ENCODE measurements around the gene GPC2. TPM values are rescaled to one million over a fixed set of nuclear protein-coding genes. Genes with fewer than 3 reads are reported as not detected.
A peak's percentile ranks its signal among the peaks of the same experiment; 100 is the strongest.
"Not testable (repeated sequence)": the region's sequence is repeated elsewhere in the genome, so short reads cannot be mapped to it uniquely, and the experiment has no call there.

GPC2 gene
- total RNA-seq, 4 donors from 2014 or later: 0.39 to 3.4 (median 2.0) TPM

DNA sequence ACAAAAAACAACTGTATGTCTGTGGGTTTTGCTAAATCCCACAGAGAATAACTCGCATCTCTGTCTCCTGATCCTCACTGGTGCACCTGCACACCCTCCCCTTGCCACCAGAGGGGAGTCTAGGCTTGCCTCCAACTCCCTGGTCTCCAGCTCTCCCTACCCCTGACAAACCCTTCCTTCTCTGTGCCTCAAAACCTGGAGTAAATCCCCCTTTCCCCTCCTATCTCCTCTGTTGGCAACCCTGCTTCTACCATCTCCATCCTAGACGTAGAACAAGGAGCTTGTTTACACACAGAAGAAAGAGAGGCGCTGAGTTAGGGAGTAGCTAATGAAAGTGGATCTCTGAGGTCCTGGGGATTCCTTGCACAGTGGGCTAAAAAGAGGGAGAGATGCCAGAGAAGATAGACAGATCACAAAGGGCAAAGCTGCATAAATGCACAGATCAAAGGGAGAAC is 44.5 kb downstream of the GPC2 start:
- WGBS, 2 donors (ENCODE audit: low coverage in 1 of 2): 20 to 30% methylated on average over 1 to 2 of the region's 3 CpGs
- Histone ChIP-seq H3K9me3 (no peaks in the 10 kb centered on the region), H3K4me3 (no peak overlapping the region), H3K27me3 (no peaks in the 10 kb centered on the region), H3K36me3 (no peaks in the 10 kb centered on the region), H3K4me1 (peaks cover 0 to 22% (median 7%) of the 10 kb centered on the region in 3 donors), H3K27ac (no peak overlapping the region)
- TF ChIP-seq POLR2A (IDR thresholded peaks at IDR 0.05) (no peak), EP300 (IDR thresholded peaks at IDR 0.05) (no peak), POLR2AphosphoS5 (IDR thresholded peaks at IDR 0.05) (no peak)
- TF ChIP-seq, protein P1, sequence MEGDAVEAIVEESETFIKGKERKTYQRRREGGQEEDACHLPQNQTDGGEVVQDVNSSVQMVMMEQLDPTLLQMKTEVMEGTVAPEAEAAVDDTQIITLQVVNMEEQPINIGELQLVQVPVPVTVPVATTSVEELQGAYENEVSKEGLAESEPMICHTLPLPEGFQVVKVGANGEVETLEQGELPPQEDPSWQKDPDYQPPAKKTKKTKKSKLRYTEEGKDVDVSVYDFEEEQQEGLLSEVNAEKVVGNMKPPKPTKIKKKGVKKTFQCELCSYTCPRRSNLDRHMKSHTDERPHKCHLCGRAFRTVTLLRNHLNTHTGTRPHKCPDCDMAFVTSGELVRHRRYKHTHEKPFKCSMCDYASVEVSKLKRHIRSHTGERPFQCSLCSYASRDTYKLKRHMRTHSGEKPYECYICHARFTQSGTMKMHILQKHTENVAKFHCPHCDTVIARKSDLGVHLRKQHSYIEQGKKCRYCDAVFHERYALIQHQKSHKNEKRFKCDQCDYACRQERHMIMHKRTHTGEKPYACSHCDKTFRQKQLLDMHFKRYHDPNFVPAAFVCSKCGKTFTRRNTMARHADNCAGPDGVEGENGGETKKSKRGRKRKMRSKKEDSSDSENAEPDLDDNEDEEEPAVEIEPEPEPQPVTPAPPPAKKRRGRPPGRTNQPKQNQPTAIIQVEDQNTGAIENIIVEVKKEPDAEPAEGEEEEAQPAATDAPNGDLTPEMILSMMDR (IDR thresholded peaks at IDR 0.05): peak; percentile 58 to 82 (median 70)
- ATAC-seq: peak; percentile 60

DNA sequence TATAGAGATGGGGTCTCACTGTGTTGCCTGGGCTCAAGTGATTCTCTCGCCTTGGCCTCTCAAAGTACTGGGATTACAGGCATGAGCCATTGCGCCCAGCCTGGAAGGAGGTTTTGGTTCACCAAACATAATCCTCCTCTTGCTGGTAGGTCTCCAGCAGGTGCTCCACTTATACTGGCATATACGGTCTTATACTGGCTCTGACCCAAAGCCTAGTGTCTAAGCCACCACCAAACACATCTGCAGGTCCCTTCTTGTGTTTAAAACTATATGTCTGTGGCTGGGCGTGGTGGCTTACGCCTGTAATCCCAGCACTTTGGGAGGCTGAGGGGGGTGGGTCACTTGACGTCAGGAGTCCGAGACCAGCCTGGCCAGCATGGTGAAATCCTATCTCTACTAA is 45.1 kb downstream of the GPC2 start:
- no peak for ATAC-seq
- H3K27me3 ChIP-seq: no peaks in the 10 kb centered on the region

DNA sequence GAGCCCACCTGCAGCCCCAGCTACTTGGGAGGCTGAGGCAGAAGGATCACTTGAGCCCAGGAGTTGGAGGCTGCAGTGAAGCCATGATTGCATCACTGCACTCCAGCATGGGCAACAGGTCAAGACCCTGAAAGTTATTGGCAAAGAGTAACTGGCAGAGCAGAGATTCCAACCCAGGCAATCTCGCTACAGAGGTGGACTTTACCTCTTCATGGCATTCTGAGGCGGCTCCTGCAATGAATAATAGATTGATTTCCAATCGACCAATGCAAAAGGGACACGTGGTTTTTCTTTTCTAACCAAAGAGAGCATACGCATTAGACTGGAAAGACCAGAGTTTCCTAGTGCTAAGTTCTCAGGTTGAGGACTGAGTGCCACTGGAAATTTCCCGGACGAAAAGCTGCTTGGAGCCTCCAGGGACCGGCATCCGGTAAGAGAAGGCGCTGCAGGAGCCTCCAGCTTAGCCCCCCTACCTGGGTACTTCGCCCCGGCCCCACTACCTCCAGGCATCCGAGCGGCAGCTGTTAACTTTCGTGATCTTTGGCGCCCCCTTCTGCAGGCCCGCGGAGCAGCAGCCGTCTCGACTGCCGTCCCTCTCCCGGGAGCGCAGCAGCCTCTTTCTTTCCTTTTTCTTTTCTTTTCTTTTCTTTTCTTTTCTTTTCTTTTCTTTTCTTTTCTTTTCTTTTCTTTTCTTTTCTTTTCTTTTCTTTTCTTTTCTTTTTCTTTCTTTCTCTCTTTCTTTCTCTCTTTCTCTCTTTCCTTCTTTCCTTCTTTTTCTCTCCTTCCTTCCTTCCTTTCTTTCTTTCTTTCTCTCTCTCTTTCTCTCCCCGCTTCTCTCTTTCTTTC is 46.4 kb downstream of the GPC2 start:
- no peak for ATAC-seq
- Histone ChIP-seq H3K36me3 (no peaks in the 10 kb centered on the region), H3K27me3 (no peaks in the 10 kb centered on the region), H3K9me3 (no peaks in the 10 kb centered on the region), H3K27ac (no peak overlapping the region), H3K4me3 (peak overlapping the region in 1 of 2 donors; percentile 23), H3K4me1 (peaks cover 0 to 34% (median 13%) of the 10 kb centered on the region in 3 donors)
- no peak for TF ChIP-seq POLR2A (IDR thresholded peaks at IDR 0.05)
- TF ChIP-seq, protein P1 (IDR thresholded peaks at IDR 0.05): peak in 3 of 4 experiments; percentile 77 to 88 (median 80)
- no peak for TF ChIP-seq POLR2AphosphoS5 (IDR thresholded peaks at IDR 0.05)
- TF ChIP-seq EP300 (IDR thresholded peaks at IDR 0.05): no peak
- 8 to 9% methylated on average over 17 to 22 of the region's 24 CpGs for WGBS, 2 donors (ENCODE audit: low coverage in 1 of 2)

More for the DNA sequence above, 45.1 kb downstream of the GPC2 start:
- H3K27ac ChIP-seq: no peak overlapping the region
- no peak for TF ChIP-seq POLR2A (IDR thresholded peaks at IDR 0.05)
- TF ChIP-seq, protein P1 (IDR thresholded peaks at IDR 0.05): no peak
- no peak for TF ChIP-seq EP300 (IDR thresholded peaks at IDR 0.05)
- TF ChIP-seq POLR2AphosphoS5 (IDR thresholded peaks at IDR 0.05): no peak
- H3K9me3 ChIP-seq: no peaks in the 10 kb centered on the region
- no peak overlapping the region for H3K4me3 ChIP-seq
- 46 to 48% methylated on average over 4 to 5 of the region's 7 CpGs for WGBS, 2 donors (ENCODE audit: low coverage in 1 of 2)
- peaks cover 0 to 26% (median 7%) of the 10 kb centered on the region in 3 donors for H3K4me1 ChIP-seq
- no peaks in the 10 kb centered on the region for H3K36me3 ChIP-seq

- ATAC-seq, H3K27me3 ChIP-seq, H3K4me3 ChIP-seq, H3K9me3 ChIP-seq, H3K27ac ChIP-seq, H3K36me3 ChIP-seq: not testable (repeated sequence)
- 86 to 100% methylated on average over 1 of the region's 1 CpG for WGBS, 2 donors (ENCODE audit: low coverage in 1 of 2)
- peaks cover 0 to 40% (median 17%) of the 10 kb centered on the region in 3 donors for H3K4me1 ChIP-seq
Measured at GRCh38 chr7:100130220-100130607, 47.0 kb downstream of the GPC2 start.

DNA sequence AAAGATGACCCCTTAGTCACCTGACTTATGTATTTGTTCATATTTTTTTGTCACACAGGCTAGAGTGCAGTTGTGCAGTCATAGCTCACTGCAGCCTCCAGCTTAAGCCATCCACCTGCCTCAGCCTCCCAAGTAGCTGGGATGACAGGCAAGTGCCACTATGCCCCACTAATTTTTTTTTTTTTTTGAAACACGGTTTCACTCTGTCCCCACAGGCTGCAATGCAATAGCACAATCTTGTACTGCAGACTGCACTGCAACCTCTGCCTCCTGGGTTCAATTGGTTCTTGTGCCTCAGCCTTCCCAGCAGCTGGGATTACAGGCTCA is 48.6 kb downstream of the GPC2 start:
- H3K36me3 ChIP-seq: peaks cover 0 to 9% of the 10 kb centered on the region in 2 donors
- 29 to 63% methylated on average over 1 of the region's 1 CpG for WGBS, 2 donors (ENCODE audit: low coverage in 1 of 2)
- peaks cover 0 to 51% (median 17%) of the 10 kb centered on the region in 3 donors for H3K4me1 ChIP-seq
- peak overlapping the region in 2 of 4 donors; percentile 94 to 98 for H3K27ac ChIP-seq
- no peaks in the 10 kb centered on the region for H3K9me3 ChIP-seq
- TF ChIP-seq EP300 (IDR thresholded peaks at IDR 0.05): no peak
- TF ChIP-seq POLR2AphosphoS5 (IDR thresholded peaks at IDR 0.05): no peak
- TF ChIP-seq POLR2A (IDR thresholded peaks at IDR 0.05): no peak
- TF ChIP-seq, protein P1 (IDR thresholded peaks at IDR 0.05): no peak
- H3K4me3 ChIP-seq: no peak overlapping the region
- no peaks in the 10 kb centered on the region for H3K27me3 ChIP-seq
- ATAC-seq: no peak

Data from gastroesophageal sphincter (tissue), 4 donors.